H1 (cell line): Measurements from ENCODE around the gene PLD5.

Experiments used
- ASH2L ChIP-seq: fragments of 200-600, 300-600 bp; sonication (generic); IDR thresholded peaks from one replicate; pipeline ENCODE4 v1.7.1; 2017; ENCODE audit warnings: low read length
- CEBPB ChIP-seq: IDR thresholded peaks from 2 replicates; pipeline ENCODE4 v1.6.1; 2012; ENCODE audit warnings: low read depth, low read length
- CTCF ChIP-seq, 3 experiments: IDR thresholded peaks; 1 replicate in 2 of 3; 2 replicates in 1 of 3; pipeline versions ENCODE4 v1.5.1 to v1.6.1; 2011; ENCODE audit warnings: low read length in 3 of 3, mild to moderate bottlenecking in 3 of 3, inconsistent platforms in 2 of 3, low read depth in 1 of 3, moderate library complexity in 1 of 3; ENCODE audit not compliant: insufficient read depth in 1 of 3; ENCODE audit errors: control extremely low read depth in 1 of 3
- EP300 ChIP-seq, 2 experiments: IDR thresholded peaks; 1 replicate in 1 of 2; 2 replicates in 1 of 2; pipeline ENCODE4 v1.6.1; 2011 to 2012; ENCODE audit warnings: low read depth in 2 of 2, low read length in 2 of 2, mild to moderate bottlenecking in 2 of 2, borderline replicate concordance in 1 of 2, inconsistent platforms in 1 of 2, moderate library complexity in 1 of 2
- GABPA ChIP-seq: IDR thresholded peaks from 2 replicates; pipeline ENCODE4 v1.6.1; 2011; ENCODE audit warnings: mild to moderate bottlenecking, low read length, moderate library complexity, borderline replicate concordance; ENCODE audit not compliant: insufficient read depth
- JUND ChIP-seq: IDR thresholded peaks from 2 replicates; pipeline ENCODE4 v1.6.1; 2011; ENCODE audit warnings: mild to moderate bottlenecking, improper control_type of control experiment, low read length
- MAFK ChIP-seq: IDR thresholded peaks from 2 replicates; pipeline ENCODE4 v1.6.1; 2012; ENCODE audit warnings: low read depth, mild to moderate bottlenecking, improper control_type of control experiment, low read length
- POLR2A ChIP-seq, 2 experiments: IDR thresholded peaks; 1 replicate in 1 of 2; 2 replicates in 1 of 2; pipeline ENCODE4 v1.6.1; 2011; ENCODE audit warnings: low read depth in 2 of 2, low read length in 2 of 2, mild to moderate bottlenecking in 2 of 2; ENCODE audit errors: control extremely low read depth in 1 of 2
- SP2 ChIP-seq: IDR thresholded peaks from 2 replicates; pipeline ENCODE4 v1.6.1; 2012; ENCODE audit warnings: mild to moderate bottlenecking, low read length, inconsistent platforms
- ZNF274 ChIP-seq: IDR thresholded peaks from 2 replicates; pipeline ENCODE4 v1.7.0; 2012; ENCODE audit warnings: low read length, borderline replicate concordance; ENCODE audit errors: extremely low read depth

- TF ChIP-seq CTCF (IDR thresholded peaks at IDR 0.05; ENCODE audit: control extremely low read depth in 1 of 3, insufficient read depth in 1 of 3, low read depth in 1 of 3, low read length in 3 of 3) (no peak), POLR2A (IDR thresholded peaks at IDR 0.05; ENCODE audit: control extremely low read depth in 1 of 2, low read depth in 2 of 2, low read length in 2 of 2) (no peak), ASH2L (no peak), EP300 (IDR thresholded peaks at IDR 0.05; ENCODE audit: borderline replicate concordance in 1 of 2, low read depth in 2 of 2, low read length in 2 of 2) (no peak), MAFK (no peak), SP2 (no peak), ZNF274 (no peak), GABPA (no peak), CEBPB (no peak), JUND (no peak)
Measured at GRCh38 chr1:242242983-242243382, 281.5 kb downstream of the PLD5 start.
